GM23338 (cell line): ENCODE data around the gene DRAM1. TPM values are rescaled to one million over a fixed set of nuclear protein-coding genes. Genes with fewer than 3 reads are reported as not detected.

ENCODE experiments used
- ATAC-seq: fragments of 200-7000 bp; cut with Tn5 transposase; 3 replicates; pipeline ENCODE4 v1.9.1; 2020
- DNase-seq: peaks from one replicate; pipeline ENCODE4 v3.0.0-alpha.2; 2015; ENCODE audit warnings: low spot score
- H2AFZ ChIP-seq: fragments of 200-600 bp; sonication (generic); 2 replicates; pipeline ENCODE4 v1.8.0; 2016; ENCODE audit warnings: antibody characterized with exemption, mild to moderate bottlenecking, moderate library complexity
- H3F3A ChIP-seq: fragments of 200-600 bp; sonication (generic); replicated peaks from 2 replicates; pipeline ENCODE4 v1.8.0; 2017; ENCODE audit warnings: antibody characterized with exemption, mixed run types, low read depth
- H3K27ac ChIP-seq: fragments of 200-600 bp; sonication (generic); 2 replicates; pipeline ENCODE4 v1.6.1; 2016; ENCODE audit warnings: low read depth
- H3K27me3 ChIP-seq: fragments of 200-600 bp; sonication (generic); 2 replicates; pipeline ENCODE4 v1.8.0; 2016; ENCODE audit warnings: mild to moderate bottlenecking, mixed run types, moderate library complexity; ENCODE audit not compliant: insufficient read depth
- H3K36me3 ChIP-seq: fragments of 200-600 bp; sonication (generic); 2 replicates; pipeline ENCODE4 v1.8.0; 2016; ENCODE audit warnings: mild to moderate bottlenecking; ENCODE audit not compliant: insufficient read depth
- H3K4me1 ChIP-seq: fragments of 200-600 bp; sonication (generic); 2 replicates; pipeline ENCODE4 v1.8.0; 2016; ENCODE audit warnings: mild to moderate bottlenecking, moderate library complexity; ENCODE audit not compliant: insufficient read depth
- H3K4me2 ChIP-seq: fragments of 200-600 bp; sonication (generic); 2 replicates; pipeline ENCODE4 v1.7.1; 2017; ENCODE audit warnings: mixed run types
- H3K4me3 ChIP-seq: fragments of 200-600 bp; sonication (generic); 2 replicates; pipeline ENCODE4 v1.6.1; 2016; ENCODE audit warnings: mixed run types
- H3K79me2 ChIP-seq: fragments of 200-600 bp; sonication (generic); replicated peaks from 2 replicates; pipeline ENCODE4 v1.8.0; 2017; ENCODE audit warnings: mild to moderate bottlenecking; ENCODE audit not compliant: insufficient read depth
- H3K9me2 ChIP-seq: fragments of 200-600 bp; sonication (generic); 2 replicates; pipeline ENCODE4 v1.8.0; 2017; ENCODE audit not compliant: insufficient read depth
- H4K20me1 ChIP-seq: fragments of 200-600 bp; sonication (generic); replicated peaks from 2 replicates; pipeline ENCODE4 v1.8.0; 2017; ENCODE audit warnings: mild to moderate bottlenecking; ENCODE audit not compliant: insufficient read depth
- H3K27ac Mint-ChIP-seq: 2 replicates; pipeline ENCODE4 v1.8.0; 2020; ENCODE audit warnings: inconsistent platforms, mild to moderate bottlenecking, moderate library complexity, mixed read lengths
- H3K27me3 Mint-ChIP-seq: 3 replicates; pipeline ENCODE4 v1.8.0; 2022; ENCODE audit warnings: low read depth, mild to moderate bottlenecking, moderate library complexity, mixed read lengths, inconsistent platforms; ENCODE audit not compliant: insufficient read depth, poor library complexity
- H3K36me3 Mint-ChIP-seq: 3 replicates; pipeline ENCODE4 v1.8.0; 2021; ENCODE audit warnings: low read depth, mild to moderate bottlenecking, inconsistent platforms, moderate library complexity, mixed read lengths
- H3K4me1 Mint-ChIP-seq: 3 replicates; pipeline ENCODE4 v1.8.0; 2020; ENCODE audit warnings: mild to moderate bottlenecking, inconsistent platforms, mixed read lengths
- H3K4me3 Mint-ChIP-seq: 3 replicates; pipeline ENCODE4 v1.8.0; 2021; ENCODE audit warnings: moderate library complexity, mild to moderate bottlenecking, inconsistent platforms, mixed read lengths
- H3K9me3 Mint-ChIP-seq: 3 replicates; pipeline ENCODE4 v1.8.0; 2020; ENCODE audit warnings: moderate library complexity, mild to moderate bottlenecking, inconsistent platforms, mixed read lengths
- CREB1 ChIP-seq: fragments of 250-450 bp; sonication (Bioruptor Pico); IDR thresholded peaks from 2 replicates; pipeline ENCODE4 v1.5.0; 2020; ENCODE audit warnings: low read depth, mild to moderate bottlenecking, moderate library complexity
- EZH2 ChIP-seq: fragments of 200-600 bp; sonication (generic); IDR thresholded peaks from one replicate; pipeline ENCODE4 v1.8.0; 2017; ENCODE audit warnings: antibody characterized with exemption, mild to moderate bottlenecking, low read depth; ENCODE audit not compliant: unreplicated experiment
- EZH2phosphoT487 ChIP-seq: fragments of 200-600 bp; sonication (generic); IDR thresholded peaks from one replicate; pipeline ENCODE4 v1.8.1; 2018; ENCODE audit warnings: antibody characterized with exemption; ENCODE audit not compliant: unreplicated experiment
- JUNB ChIP-seq: IDR thresholded peaks from one replicate; pipeline ENCODE4 v1.6.1; 2016; ENCODE audit warnings: antibody characterized with exemption; ENCODE audit not compliant: unreplicated experiment
- NANOG ChIP-seq: IDR thresholded peaks from 2 replicates; pipeline ENCODE4 v1.6.1; 2016; ENCODE audit warnings: antibody characterized with exemption, borderline replicate concordance
- POLR2AphosphoS5 ChIP-seq: IDR thresholded peaks from 2 replicates; pipeline ENCODE4 v1.6.1; 2016; ENCODE audit warnings: antibody characterized with exemption, low read depth
- STAT1 ChIP-seq: IDR thresholded peaks from one replicate; pipeline ENCODE4 v1.6.1; 2016; ENCODE audit warnings: antibody characterized with exemption; ENCODE audit not compliant: unreplicated experiment
- ZNF114 ChIP-seq: fragments of 250-450 bp; sonication (Bioruptor Pico); IDR thresholded peaks from 2 replicates; pipeline ENCODE4 v1.5.0; 2020; ENCODE audit warnings: mild to moderate bottlenecking, moderate library complexity
- ZNF331 ChIP-seq: fragments of 250-450 bp; sonication (Bioruptor Pico); IDR thresholded peaks from 2 replicates; pipeline ENCODE4 v1.5.0; 2020; ENCODE audit warnings: low read depth, mild to moderate bottlenecking, moderate library complexity
- polyA plus RNA-seq: library from polyadenylated mRNA; unstranded; fragments of >200 nt; fragmentation: Nextera tagmentation; extraction: Ambion mirVana; gene quantifications from 2 replicates; pipeline ENCODE4 v1.2.1, GENCODE V29; 2016
- total RNA-seq: library from RNA; depleted of rRNA; stranded (reverse); fragments of >200 nt; shearing (Covaris generic); gene quantifications from 2 replicates; pipeline ENCODE4 v1.2.3, GENCODE V29; 2014
- TF ChIP-seq, protein P1 (sequence below), 2 experiments: fragments of 200-600 bp in 1 of 2; sonication (generic) in 1 of 2; conservative IDR thresholded peaks; 2 replicates each; pipeline versions ENCODE4 v1.5.1 to v1.6.1; 2016 to 2017; ENCODE audit warnings: antibody characterized with exemption in 2 of 2, low read depth in 2 of 2, mild to moderate bottlenecking in 2 of 2, moderate library complexity in 1 of 2
- TF ChIP-seq, protein P2 (sequence below): IDR thresholded peaks from 2 replicates; pipeline ENCODE4 v1.6.1; 2016; ENCODE audit warnings: antibody characterized with exemption
- TF ChIP-seq, protein P3 (sequence below): fragments of 250-450 bp; sonication (Bioruptor Pico); IDR thresholded peaks from 2 replicates; pipeline ENCODE4 v1.5.0; 2020; ENCODE audit warnings: mild to moderate bottlenecking, moderate library complexity
- TF ChIP-seq, protein P4 (sequence below): IDR thresholded peaks from one replicate; pipeline ENCODE4 v1.6.1; 2018; ENCODE audit warnings: antibody characterized with exemption; ENCODE audit not compliant: unreplicated experiment

The DRAM1 gene
- total and polyA plus RNA-seq, 2 experiments from 2014 or later, result 5.7 to 8.5 TPM

DNA sequence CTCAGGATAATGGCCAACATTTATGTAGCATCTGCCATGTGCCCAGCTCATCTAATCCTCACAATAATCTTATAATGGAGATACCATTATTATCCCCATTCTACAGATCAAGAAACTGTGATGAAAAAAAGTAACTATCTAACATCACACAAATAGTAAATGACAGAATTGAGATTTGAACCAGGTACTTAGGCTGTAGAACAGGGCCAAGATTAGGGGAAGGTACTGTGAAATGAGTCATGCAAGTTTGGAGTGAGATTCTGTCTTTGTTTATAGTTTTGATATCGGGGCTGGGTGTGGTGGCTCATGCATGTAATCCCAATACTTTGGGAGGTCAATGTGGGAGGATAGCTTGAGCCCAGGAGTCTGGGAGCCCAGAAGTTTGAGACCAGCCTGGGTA lies 45.4 kb upstream of the DRAM1 start:
- no peak for ATAC-seq
- Mint-ChIP-seq H3K27ac (no peak overlapping the region), H3K36me3 (no peaks in the 10 kb centered on the region; the same call in 2 of the 3 replicates), H3K9me3 (no peaks in the 10 kb centered on the region), H3K4me1 (peaks cover 10% of the 10 kb centered on the region; the same call in 2 of the 3 replicates), H3K4me3 (0 out of 3 replicates have a peak overlapping the region, but pooled peaks have one; percentile 67), H3K27me3 (peaks cover 2% of the 10 kb centered on the region)
- Histone ChIP-seq H3K9me2 (no peaks in the 10 kb centered on the region), H3K4me2 (no peak overlapping the region), H4K20me1 (no peaks in the 10 kb centered on the region), H3K27me3 (no peaks in the 10 kb centered on the region), H3K4me1 (peaks cover 11% of the 10 kb centered on the region), H3K4me3 (no peak overlapping the region), H3K36me3 (no peaks in the 10 kb centered on the region), H2AFZ (no peak overlapping the region), H3K79me2 (peaks cover 34% of the 10 kb centered on the region), H3K27ac (no peak overlapping the region), H3F3A (no peaks in the 10 kb centered on the region)
- DNase-seq, result no peak
- TF ChIP-seq CREB1 (CRISPR knock-in tag), result no peak
- no peak for TF ChIP-seq NANOG
- no peak for TF ChIP-seq JUNB
- TF ChIP-seq ZNF114 (CRISPR knock-in tag), result no peak
- no peak for TF ChIP-seq ZNF331 (CRISPR knock-in tag)
- TF ChIP-seq EZH2, result no peak
- TF ChIP-seq, protein P1, sequence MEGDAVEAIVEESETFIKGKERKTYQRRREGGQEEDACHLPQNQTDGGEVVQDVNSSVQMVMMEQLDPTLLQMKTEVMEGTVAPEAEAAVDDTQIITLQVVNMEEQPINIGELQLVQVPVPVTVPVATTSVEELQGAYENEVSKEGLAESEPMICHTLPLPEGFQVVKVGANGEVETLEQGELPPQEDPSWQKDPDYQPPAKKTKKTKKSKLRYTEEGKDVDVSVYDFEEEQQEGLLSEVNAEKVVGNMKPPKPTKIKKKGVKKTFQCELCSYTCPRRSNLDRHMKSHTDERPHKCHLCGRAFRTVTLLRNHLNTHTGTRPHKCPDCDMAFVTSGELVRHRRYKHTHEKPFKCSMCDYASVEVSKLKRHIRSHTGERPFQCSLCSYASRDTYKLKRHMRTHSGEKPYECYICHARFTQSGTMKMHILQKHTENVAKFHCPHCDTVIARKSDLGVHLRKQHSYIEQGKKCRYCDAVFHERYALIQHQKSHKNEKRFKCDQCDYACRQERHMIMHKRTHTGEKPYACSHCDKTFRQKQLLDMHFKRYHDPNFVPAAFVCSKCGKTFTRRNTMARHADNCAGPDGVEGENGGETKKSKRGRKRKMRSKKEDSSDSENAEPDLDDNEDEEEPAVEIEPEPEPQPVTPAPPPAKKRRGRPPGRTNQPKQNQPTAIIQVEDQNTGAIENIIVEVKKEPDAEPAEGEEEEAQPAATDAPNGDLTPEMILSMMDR (conservative IDR thresholded peaks at IDR 0.05; ENCODE audit: low read depth in 2 of 2), result no peak
- TF ChIP-seq, protein P2, sequence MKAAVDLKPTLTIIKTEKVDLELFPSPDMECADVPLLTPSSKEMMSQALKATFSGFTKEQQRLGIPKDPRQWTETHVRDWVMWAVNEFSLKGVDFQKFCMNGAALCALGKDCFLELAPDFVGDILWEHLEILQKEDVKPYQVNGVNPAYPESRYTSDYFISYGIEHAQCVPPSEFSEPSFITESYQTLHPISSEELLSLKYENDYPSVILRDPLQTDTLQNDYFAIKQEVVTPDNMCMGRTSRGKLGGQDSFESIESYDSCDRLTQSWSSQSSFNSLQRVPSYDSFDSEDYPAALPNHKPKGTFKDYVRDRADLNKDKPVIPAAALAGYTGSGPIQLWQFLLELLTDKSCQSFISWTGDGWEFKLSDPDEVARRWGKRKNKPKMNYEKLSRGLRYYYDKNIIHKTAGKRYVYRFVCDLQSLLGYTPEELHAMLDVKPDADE, result no peak
- no peak for TF ChIP-seq EZH2phosphoT487
- no peak for TF ChIP-seq STAT1
- TF ChIP-seq, protein P3, sequence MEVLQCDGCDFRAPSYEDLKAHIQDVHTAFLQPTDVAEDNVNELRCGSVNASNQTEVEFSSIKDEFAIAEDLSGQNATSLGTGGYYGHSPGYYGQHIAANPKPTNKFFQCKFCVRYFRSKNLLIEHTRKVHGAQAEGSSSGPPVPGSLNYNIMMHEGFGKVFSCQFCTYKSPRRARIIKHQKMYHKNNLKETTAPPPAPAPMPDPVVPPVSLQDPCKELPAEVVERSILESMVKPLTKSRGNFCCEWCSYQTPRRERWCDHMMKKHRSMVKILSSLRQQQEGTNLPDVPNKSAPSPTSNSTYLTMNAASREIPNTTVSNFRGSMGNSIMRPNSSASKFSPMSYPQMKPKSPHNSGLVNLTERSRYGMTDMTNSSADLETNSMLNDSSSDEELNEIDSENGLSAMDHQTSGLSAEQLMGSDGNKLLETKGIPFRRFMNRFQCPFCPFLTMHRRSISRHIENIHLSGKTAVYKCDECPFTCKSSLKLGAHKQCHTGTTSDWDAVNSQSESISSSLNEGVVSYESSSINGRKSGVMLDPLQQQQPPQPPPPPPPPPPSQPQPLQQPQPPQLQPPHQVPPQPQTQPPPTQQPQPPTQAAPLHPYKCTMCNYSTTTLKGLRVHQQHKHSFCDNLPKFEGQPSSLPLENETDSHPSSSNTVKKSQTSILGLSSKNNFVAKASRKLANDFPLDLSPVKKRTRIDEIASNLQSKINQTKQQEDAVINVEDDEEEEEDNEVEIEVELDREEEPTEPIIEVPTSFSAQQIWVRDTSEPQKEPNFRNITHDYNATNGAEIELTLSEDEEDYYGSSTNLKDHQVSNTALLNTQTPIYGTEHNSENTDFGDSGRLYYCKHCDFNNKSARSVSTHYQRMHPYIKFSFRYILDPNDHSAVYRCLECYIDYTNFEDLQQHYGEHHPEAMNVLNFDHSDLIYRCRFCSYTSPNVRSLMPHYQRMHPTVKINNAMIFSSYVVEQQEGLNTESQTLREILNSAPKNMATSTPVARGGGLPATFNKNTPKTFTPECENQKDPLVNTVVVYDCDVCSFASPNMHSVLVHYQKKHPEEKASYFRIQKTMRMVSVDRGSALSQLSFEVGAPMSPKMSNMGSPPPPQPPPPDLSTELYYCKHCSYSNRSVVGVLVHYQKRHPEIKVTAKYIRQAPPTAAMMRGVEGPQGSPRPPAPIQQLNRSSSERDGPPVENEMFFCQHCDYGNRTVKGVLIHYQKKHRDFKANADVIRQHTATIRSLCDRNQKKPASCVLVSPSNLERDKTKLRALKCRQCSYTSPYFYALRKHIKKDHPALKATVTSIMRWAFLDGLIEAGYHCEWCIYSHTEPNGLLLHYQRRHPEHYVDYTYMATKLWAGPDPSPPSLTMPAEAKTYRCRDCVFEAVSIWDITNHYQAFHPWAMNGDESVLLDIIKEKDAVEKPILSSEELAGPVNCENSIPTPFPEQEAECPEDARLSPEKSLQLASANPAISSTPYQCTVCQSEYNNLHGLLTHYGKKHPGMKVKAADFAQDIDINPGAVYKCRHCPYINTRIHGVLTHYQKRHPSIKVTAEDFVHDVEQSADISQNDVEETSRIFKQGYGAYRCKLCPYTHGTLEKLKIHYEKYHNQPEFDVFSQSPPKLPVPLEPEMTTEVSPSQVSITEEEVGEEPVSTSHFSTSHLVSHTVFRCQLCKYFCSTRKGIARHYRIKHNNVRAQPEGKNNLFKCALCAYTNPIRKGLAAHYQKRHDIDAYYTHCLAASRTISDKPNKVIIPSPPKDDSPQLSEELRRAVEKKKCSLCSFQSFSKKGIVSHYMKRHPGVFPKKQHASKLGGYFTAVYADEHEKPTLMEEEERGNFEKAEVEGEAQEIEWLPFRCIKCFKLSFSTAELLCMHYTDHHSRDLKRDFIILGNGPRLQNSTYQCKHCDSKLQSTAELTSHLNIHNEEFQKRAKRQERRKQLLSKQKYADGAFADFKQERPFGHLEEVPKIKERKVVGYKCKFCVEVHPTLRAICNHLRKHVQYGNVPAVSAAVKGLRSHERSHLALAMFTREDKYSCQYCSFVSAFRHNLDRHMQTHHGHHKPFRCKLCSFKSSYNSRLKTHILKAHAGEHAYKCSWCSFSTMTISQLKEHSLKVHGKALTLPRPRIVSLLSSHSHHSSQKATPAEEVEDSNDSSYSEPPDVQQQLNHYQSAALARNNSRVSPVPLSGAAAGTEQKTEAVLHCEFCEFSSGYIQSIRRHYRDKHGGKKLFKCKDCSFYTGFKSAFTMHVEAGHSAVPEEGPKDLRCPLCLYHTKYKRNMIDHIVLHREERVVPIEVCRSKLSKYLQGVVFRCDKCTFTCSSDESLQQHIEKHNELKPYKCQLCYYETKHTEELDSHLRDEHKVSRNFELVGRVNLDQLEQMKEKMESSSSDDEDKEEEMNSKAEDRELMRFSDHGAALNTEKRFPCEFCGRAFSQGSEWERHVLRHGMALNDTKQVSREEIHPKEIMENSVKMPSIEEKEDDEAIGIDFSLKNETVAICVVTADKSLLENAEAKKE (CRISPR knock-in tag), result no peak
- TF ChIP-seq POLR2AphosphoS5, result no peak
- TF ChIP-seq, protein P4, sequence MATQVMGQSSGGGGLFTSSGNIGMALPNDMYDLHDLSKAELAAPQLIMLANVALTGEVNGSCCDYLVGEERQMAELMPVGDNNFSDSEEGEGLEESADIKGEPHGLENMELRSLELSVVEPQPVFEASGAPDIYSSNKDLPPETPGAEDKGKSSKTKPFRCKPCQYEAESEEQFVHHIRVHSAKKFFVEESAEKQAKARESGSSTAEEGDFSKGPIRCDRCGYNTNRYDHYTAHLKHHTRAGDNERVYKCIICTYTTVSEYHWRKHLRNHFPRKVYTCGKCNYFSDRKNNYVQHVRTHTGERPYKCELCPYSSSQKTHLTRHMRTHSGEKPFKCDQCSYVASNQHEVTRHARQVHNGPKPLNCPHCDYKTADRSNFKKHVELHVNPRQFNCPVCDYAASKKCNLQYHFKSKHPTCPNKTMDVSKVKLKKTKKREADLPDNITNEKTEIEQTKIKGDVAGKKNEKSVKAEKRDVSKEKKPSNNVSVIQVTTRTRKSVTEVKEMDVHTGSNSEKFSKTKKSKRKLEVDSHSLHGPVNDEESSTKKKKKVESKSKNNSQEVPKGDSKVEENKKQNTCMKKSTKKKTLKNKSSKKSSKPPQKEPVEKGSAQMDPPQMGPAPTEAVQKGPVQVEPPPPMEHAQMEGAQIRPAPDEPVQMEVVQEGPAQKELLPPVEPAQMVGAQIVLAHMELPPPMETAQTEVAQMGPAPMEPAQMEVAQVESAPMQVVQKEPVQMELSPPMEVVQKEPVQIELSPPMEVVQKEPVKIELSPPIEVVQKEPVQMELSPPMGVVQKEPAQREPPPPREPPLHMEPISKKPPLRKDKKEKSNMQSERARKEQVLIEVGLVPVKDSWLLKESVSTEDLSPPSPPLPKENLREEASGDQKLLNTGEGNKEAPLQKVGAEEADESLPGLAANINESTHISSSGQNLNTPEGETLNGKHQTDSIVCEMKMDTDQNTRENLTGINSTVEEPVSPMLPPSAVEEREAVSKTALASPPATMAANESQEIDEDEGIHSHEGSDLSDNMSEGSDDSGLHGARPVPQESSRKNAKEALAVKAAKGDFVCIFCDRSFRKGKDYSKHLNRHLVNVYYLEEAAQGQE, result no peak
